Measurements from ENCODE around the gene AGK.

DNA sequence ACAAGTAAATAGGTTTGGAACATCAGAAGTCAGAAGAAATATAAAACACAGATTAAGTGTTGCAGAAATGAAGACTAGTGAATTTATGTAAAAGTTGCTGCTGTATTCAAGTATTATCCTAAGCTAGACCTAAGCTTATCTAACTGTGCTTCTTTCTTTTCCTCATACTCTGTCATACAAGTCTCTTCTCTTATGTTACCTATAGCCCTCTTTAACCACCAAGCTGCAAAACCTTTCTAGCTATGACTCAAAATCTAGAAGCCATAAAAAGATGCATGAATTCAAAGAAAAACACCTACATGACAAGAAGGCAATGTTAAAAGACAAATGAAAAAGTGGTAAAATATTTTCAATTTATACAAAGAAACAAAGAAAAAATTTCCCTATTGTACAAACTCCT, 127.8 kb downstream of the AGK start:
- TF ChIP-seq, protein P1, sequence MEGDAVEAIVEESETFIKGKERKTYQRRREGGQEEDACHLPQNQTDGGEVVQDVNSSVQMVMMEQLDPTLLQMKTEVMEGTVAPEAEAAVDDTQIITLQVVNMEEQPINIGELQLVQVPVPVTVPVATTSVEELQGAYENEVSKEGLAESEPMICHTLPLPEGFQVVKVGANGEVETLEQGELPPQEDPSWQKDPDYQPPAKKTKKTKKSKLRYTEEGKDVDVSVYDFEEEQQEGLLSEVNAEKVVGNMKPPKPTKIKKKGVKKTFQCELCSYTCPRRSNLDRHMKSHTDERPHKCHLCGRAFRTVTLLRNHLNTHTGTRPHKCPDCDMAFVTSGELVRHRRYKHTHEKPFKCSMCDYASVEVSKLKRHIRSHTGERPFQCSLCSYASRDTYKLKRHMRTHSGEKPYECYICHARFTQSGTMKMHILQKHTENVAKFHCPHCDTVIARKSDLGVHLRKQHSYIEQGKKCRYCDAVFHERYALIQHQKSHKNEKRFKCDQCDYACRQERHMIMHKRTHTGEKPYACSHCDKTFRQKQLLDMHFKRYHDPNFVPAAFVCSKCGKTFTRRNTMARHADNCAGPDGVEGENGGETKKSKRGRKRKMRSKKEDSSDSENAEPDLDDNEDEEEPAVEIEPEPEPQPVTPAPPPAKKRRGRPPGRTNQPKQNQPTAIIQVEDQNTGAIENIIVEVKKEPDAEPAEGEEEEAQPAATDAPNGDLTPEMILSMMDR (conservative IDR thresholded peaks at IDR 0.05; ENCODE audit: low read depth in 2 of 2) = no peak
- no peak for TF ChIP-seq EZH2 (IDR thresholded peaks at IDR 0.05; ENCODE audit: low read depth, unreplicated experiment)
- TF ChIP-seq POLR2AphosphoS5 (IDR thresholded peaks at IDR 0.05; ENCODE audit: low read depth) = no peak
- TF ChIP-seq CREB1 (CRISPR knock-in tag; IDR thresholded peaks at IDR 0.05; ENCODE audit: low read depth) = no peak
- no peak for TF ChIP-seq EZH2phosphoT487 (IDR thresholded peaks at IDR 0.05; ENCODE audit: unreplicated experiment)
- TF ChIP-seq, protein P2, sequence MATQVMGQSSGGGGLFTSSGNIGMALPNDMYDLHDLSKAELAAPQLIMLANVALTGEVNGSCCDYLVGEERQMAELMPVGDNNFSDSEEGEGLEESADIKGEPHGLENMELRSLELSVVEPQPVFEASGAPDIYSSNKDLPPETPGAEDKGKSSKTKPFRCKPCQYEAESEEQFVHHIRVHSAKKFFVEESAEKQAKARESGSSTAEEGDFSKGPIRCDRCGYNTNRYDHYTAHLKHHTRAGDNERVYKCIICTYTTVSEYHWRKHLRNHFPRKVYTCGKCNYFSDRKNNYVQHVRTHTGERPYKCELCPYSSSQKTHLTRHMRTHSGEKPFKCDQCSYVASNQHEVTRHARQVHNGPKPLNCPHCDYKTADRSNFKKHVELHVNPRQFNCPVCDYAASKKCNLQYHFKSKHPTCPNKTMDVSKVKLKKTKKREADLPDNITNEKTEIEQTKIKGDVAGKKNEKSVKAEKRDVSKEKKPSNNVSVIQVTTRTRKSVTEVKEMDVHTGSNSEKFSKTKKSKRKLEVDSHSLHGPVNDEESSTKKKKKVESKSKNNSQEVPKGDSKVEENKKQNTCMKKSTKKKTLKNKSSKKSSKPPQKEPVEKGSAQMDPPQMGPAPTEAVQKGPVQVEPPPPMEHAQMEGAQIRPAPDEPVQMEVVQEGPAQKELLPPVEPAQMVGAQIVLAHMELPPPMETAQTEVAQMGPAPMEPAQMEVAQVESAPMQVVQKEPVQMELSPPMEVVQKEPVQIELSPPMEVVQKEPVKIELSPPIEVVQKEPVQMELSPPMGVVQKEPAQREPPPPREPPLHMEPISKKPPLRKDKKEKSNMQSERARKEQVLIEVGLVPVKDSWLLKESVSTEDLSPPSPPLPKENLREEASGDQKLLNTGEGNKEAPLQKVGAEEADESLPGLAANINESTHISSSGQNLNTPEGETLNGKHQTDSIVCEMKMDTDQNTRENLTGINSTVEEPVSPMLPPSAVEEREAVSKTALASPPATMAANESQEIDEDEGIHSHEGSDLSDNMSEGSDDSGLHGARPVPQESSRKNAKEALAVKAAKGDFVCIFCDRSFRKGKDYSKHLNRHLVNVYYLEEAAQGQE (IDR thresholded peaks at IDR 0.05; ENCODE audit: unreplicated experiment) = no peak
- no peak for TF ChIP-seq ZNF331 (CRISPR knock-in tag; IDR thresholded peaks at IDR 0.05; ENCODE audit: low read depth)
- no peak for TF ChIP-seq JUNB (IDR thresholded peaks at IDR 0.05; ENCODE audit: unreplicated experiment)
- TF ChIP-seq NANOG (IDR thresholded peaks at IDR 0.05; ENCODE audit: borderline replicate concordance) = no peak
- TF ChIP-seq, protein P3, sequence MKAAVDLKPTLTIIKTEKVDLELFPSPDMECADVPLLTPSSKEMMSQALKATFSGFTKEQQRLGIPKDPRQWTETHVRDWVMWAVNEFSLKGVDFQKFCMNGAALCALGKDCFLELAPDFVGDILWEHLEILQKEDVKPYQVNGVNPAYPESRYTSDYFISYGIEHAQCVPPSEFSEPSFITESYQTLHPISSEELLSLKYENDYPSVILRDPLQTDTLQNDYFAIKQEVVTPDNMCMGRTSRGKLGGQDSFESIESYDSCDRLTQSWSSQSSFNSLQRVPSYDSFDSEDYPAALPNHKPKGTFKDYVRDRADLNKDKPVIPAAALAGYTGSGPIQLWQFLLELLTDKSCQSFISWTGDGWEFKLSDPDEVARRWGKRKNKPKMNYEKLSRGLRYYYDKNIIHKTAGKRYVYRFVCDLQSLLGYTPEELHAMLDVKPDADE (IDR thresholded peaks at IDR 0.05) = no peak
- TF ChIP-seq, protein P4, sequence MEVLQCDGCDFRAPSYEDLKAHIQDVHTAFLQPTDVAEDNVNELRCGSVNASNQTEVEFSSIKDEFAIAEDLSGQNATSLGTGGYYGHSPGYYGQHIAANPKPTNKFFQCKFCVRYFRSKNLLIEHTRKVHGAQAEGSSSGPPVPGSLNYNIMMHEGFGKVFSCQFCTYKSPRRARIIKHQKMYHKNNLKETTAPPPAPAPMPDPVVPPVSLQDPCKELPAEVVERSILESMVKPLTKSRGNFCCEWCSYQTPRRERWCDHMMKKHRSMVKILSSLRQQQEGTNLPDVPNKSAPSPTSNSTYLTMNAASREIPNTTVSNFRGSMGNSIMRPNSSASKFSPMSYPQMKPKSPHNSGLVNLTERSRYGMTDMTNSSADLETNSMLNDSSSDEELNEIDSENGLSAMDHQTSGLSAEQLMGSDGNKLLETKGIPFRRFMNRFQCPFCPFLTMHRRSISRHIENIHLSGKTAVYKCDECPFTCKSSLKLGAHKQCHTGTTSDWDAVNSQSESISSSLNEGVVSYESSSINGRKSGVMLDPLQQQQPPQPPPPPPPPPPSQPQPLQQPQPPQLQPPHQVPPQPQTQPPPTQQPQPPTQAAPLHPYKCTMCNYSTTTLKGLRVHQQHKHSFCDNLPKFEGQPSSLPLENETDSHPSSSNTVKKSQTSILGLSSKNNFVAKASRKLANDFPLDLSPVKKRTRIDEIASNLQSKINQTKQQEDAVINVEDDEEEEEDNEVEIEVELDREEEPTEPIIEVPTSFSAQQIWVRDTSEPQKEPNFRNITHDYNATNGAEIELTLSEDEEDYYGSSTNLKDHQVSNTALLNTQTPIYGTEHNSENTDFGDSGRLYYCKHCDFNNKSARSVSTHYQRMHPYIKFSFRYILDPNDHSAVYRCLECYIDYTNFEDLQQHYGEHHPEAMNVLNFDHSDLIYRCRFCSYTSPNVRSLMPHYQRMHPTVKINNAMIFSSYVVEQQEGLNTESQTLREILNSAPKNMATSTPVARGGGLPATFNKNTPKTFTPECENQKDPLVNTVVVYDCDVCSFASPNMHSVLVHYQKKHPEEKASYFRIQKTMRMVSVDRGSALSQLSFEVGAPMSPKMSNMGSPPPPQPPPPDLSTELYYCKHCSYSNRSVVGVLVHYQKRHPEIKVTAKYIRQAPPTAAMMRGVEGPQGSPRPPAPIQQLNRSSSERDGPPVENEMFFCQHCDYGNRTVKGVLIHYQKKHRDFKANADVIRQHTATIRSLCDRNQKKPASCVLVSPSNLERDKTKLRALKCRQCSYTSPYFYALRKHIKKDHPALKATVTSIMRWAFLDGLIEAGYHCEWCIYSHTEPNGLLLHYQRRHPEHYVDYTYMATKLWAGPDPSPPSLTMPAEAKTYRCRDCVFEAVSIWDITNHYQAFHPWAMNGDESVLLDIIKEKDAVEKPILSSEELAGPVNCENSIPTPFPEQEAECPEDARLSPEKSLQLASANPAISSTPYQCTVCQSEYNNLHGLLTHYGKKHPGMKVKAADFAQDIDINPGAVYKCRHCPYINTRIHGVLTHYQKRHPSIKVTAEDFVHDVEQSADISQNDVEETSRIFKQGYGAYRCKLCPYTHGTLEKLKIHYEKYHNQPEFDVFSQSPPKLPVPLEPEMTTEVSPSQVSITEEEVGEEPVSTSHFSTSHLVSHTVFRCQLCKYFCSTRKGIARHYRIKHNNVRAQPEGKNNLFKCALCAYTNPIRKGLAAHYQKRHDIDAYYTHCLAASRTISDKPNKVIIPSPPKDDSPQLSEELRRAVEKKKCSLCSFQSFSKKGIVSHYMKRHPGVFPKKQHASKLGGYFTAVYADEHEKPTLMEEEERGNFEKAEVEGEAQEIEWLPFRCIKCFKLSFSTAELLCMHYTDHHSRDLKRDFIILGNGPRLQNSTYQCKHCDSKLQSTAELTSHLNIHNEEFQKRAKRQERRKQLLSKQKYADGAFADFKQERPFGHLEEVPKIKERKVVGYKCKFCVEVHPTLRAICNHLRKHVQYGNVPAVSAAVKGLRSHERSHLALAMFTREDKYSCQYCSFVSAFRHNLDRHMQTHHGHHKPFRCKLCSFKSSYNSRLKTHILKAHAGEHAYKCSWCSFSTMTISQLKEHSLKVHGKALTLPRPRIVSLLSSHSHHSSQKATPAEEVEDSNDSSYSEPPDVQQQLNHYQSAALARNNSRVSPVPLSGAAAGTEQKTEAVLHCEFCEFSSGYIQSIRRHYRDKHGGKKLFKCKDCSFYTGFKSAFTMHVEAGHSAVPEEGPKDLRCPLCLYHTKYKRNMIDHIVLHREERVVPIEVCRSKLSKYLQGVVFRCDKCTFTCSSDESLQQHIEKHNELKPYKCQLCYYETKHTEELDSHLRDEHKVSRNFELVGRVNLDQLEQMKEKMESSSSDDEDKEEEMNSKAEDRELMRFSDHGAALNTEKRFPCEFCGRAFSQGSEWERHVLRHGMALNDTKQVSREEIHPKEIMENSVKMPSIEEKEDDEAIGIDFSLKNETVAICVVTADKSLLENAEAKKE (CRISPR knock-in tag; IDR thresholded peaks at IDR 0.05) = no peak
- no peak for TF ChIP-seq STAT1 (IDR thresholded peaks at IDR 0.05; ENCODE audit: unreplicated experiment)
